CD1c-positive myeloid dendritic cell (primary cell): ENCODE measurements around the gene MT1G.
"Not testable (repeated sequence)": the region's sequence is repeated elsewhere in the genome, so short reads cannot be mapped to it uniquely, and the experiment has no call there.

Experiments used
- DNase-seq: peaks from one replicate; pipeline ENCODE4 v3.0.0-alpha.2; 2016; ENCODE audit errors: extremely low spot score

Gene MT1G

DNA sequence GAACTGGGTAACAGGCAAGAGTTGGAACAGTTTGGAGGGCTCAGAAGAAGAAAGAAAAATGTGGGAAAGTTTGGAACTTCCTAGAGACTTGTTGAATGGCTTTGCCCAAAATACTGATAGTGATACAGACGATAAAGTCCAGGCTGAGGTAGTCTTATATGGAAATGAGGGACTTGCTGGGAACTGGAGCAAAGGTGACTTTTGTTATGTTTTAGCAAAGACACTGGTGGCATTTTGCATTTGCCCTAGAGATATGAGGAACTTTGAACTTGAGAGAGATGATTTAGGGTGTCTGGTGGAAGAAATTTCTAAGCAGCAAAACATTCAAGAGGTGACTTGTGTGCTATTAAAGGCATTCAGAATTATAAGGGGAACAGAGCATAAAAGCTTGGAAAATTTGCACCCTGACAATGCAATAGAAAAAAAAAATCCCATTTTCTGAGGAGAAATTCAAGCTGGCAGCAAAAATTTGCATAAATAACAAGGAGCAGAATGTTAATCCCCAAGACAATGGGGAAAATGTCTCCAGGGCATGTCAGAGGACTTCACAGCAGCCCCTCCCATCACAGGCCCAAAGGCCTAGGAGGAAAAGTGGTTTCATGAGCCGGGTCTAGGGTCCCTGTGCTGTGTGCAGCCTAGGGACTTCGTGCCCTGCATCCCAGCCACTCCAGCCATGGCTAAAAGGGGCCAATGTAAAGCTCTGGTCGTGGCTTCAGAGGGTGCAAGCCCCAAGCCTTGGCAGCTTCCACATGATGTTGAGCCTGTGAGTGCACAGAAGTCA lies 46.0 kb downstream of the MT1G start:
- not testable (repeated sequence) for DNase-seq

DNA sequence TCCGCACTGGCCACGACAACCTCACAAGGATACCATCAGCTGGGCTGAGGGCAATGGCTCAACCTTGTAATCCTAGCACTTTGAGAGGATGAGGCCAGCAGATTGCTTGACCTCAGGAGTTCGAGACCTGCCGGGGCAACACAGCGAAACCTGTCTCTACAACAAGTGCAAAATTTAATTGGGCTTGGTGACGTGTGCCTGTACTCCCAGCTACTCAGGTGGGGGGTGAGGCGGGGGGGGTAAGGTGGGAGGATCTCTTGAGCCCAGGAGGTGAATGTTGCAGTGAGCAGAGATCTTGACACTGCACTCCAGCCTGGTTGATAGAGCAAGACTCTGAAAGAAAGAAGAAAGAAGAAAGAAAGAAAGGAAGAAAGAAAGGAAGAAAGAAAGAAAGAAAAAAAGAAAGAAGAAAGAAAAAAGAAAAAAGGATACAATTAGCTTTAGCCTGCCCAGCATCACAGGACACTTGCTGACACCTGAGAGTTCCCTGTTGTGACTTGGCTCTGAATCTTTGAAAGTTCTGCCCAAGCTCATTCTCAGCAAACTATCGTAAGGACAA lies 47.4 kb downstream of the MT1G start:
- no peak for DNase-seq

DNA sequence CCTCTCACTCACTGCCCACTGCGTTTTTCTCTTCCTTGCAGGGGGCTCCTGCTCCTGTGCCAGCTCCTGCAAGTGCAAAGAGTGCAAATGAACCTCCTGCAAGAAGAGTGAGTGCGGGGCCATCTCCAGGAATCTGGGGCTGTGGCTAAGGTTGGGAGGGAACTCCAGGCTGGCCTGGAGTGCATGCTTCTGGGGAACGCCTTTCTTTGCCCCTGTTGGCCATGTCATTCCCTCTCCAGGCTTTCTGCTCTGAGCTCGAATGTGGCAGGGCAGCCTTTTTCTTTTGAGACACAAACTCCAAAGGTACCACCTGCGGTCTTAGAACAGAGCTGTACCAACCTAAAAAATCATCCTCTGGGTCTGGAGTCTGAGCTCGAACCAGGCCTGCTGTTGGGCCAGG lies 49.7 kb downstream of the MT1G start:
- no peak for DNase-seq

DNA sequence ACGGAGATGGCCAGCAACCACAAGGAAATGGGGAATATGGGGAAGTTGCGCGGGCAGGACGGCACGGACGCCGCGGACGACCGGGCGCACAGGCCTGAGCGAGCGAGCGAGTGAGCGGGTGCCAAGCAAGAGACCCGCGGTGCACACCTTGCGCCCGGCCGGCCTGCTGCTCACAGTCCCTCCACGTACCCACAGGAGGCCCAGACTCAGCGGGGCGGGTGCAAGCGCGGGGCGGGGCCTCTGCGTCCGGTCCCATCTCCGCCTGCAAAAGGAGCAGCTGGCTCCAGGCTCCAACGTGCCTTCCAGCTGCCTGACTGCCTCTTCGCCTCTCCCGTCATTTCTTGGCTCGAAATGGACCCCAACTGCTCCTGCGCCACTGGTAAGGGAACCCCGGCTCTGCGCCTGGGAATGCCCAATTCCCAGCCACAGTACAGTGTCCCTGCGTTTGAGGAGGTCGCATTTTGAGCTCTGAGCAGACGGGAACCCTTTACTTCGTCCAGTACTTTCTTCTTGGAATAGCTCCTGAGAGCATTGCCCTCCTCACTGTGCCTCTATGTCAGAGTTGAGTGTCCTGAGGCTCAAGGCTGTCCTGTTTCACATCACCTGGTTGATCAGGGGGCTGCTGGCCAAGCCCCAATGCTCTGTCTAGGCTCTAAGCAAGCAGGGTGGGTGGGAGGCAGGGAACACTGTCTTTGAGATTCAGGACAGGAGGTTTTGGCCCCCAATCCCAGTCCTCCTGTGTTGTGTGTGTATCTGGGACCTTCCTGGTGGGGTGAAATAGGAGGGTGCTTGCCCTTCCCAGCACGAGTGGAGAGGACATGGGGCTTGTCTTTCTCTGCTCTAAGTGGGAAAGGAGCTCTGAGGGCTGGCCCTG lies 50.4 kb downstream of the MT1G start:
- DNase-seq, result peak; percentile 39
